Measurements from ENCODE around the gene ALDOB.

ALDOB gene

DNA sequence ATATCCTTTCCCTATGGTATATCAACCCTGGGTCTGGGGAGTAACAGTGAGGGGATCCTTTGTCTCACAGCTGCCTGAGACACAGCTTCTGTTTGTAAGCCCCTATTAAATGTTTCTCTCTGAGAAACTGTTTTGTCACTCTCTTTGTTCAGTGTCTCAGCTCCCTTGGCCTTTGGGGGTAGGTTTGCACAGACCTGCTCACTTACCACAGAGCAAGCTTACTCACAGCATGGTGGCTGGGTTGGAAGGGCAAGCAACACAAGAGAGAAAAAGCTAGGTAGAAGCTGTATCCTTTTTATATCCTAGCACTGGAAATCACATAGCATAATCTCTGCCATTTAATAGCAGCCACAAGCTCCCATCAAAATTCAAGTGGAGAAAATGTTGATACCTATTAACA lies 55.3 kb downstream of the ALDOB start:
- TF ChIP-seq, protein P1, sequence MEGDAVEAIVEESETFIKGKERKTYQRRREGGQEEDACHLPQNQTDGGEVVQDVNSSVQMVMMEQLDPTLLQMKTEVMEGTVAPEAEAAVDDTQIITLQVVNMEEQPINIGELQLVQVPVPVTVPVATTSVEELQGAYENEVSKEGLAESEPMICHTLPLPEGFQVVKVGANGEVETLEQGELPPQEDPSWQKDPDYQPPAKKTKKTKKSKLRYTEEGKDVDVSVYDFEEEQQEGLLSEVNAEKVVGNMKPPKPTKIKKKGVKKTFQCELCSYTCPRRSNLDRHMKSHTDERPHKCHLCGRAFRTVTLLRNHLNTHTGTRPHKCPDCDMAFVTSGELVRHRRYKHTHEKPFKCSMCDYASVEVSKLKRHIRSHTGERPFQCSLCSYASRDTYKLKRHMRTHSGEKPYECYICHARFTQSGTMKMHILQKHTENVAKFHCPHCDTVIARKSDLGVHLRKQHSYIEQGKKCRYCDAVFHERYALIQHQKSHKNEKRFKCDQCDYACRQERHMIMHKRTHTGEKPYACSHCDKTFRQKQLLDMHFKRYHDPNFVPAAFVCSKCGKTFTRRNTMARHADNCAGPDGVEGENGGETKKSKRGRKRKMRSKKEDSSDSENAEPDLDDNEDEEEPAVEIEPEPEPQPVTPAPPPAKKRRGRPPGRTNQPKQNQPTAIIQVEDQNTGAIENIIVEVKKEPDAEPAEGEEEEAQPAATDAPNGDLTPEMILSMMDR (IDR thresholded peaks at IDR 0.05; ENCODE audit: borderline replicate concordance, control extremely low read depth, extremely low read depth, insufficient read depth, missing control alignments), result no peak
- in situ Hi-C loops (cut with MboI; ENCODE audit: low sequenced_read_pairs, unreplicated experiment), result no loop called here
- no peak for DNase-seq (ENCODE audit: low spot score)

DNA sequence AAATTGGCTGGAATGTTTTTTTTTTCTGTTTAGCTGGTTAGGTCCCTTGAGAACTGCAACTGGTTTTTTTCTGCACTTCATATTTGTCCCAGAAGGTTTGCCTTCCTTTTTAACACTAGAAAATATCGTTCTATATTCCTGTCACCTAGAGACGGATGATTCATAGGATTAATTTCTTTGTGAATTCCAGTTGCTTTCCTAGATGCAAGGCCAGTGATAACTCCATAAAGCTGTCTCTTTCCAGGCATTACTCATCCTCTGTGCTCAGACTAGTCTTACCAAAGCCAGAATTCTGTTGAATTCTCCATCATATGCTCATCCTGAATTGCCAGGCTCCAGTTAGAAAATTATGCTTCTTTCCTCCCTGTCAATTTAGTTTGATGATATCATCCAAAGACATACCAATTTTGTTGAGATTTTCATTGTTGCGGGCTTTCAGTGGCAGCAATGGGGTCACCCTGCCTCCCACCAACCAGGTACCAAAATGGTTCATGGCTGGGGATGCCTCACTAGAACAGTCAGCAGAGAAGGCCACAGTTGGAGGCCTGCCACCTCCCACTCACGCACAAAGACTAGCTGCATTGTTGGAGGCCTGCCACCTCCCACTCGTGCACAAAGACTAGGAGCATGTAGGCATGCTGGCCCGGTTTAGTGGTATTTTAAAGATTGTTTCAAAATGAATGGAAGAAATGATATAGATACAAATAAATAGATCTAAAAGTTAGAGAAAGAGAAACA lies 59.3 kb downstream of the ALDOB start:
- TF ChIP-seq, protein P1 (IDR thresholded peaks at IDR 0.05; ENCODE audit: borderline replicate concordance, control extremely low read depth, extremely low read depth, insufficient read depth, missing control alignments), result no peak
- in situ Hi-C loops (cut with MboI; ENCODE audit: low sequenced_read_pairs, unreplicated experiment), result no loop called here
- no peak for DNase-seq (ENCODE audit: low spot score)

DNA sequence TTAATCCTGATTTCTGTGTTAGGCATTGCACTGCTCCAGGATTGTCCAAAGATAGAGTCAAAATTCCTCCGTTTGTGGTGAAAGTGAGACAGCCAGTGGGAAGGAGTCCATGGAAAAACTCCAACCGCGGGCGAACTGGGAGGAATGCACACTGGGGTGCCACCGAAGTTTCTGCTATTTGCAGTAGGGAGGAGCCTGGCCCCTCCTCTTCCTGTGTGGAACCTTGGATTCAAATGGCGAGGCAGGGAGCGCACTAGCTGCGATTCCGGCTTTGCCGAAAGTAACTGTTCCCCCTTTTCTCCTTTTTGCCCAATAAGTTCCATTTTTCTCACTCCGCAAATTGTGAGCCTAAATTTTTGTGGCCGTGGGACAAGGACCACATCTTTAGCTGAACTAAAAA lies 60.0 kb downstream of the ALDOB start:
- TF ChIP-seq, protein P1 (IDR thresholded peaks at IDR 0.05; ENCODE audit: borderline replicate concordance, control extremely low read depth, extremely low read depth, insufficient read depth, missing control alignments), result no peak
- DNase-seq (ENCODE audit: low spot score), result no peak
- in situ Hi-C loops (cut with MboI; ENCODE audit: low sequenced_read_pairs, unreplicated experiment), result no loop called here

DNA sequence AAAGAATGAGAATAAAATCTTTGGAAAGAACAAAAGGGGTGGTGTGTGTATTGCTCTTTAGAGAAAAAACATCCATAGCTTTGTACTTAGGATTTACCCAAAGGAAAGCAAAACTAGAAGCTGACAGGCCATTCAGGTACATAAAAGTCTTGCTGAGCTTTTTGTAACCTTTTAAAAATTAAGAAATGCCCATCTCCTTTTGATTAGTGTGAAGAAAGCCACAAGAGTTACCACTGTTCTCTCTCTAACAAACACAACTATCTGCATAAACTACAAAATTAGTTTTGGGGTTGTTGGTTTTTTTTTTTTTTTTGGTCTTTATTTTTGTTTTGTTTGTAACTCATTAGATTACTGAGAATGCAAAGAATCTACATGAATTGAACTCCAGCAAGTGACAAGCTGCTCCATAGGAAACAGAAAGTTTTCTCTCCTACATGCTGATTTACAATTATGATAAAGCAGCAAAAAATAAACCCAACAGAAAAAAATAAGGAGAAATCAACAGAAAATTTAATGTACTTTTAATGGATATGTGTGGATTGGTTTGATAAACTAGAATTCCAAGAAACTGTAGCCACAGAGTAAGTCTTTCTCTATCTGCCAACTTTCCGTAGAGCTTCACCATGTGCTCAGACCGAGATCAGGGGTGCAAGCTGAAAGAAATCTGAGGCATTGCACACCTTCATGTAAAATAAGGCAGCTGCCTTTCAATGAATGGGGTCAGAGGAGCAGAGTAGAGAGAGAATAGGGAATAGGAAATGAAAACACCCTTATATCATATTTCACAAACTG lies 63.1 kb downstream of the ALDOB start:
- no peak for DNase-seq (ENCODE audit: low spot score)
- in situ Hi-C loops (cut with MboI; ENCODE audit: low sequenced_read_pairs, unreplicated experiment), result no loop called here
- TF ChIP-seq, protein P1 (IDR thresholded peaks at IDR 0.05; ENCODE audit: borderline replicate concordance, control extremely low read depth, extremely low read depth, insufficient read depth, missing control alignments), result no peak

DNA sequence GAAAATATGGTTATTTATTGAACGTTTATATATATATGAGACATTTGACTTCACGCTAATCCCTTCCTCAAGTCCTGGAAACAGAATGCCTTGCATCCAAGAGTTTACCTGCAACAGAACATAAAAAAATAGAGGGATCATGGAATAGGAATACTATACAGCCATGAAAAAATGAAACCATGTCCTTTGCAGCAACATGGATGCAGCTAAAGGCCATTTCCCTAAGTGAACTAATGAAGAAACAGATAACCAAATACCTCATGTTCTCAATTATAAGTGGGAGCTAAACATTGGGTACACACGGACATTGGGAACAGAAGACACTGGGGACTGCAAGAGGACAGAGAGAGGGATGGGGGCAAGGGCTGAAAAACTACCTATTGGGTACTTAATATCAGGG lies 63.8 kb downstream of the ALDOB start:
- TF ChIP-seq, protein P1 (IDR thresholded peaks at IDR 0.05; ENCODE audit: borderline replicate concordance, control extremely low read depth, extremely low read depth, insufficient read depth, missing control alignments), result no peak
- DNase-seq (ENCODE audit: low spot score), result no peak
- in situ Hi-C loops (cut with MboI; ENCODE audit: low sequenced_read_pairs, unreplicated experiment), result no loop called here
